H1 (cell line): ENCODE measurements around the gene SYNDIG1.

Experiments used
- CBX8 ChIP-seq: fragments of 300-800, 300-1000 bp; sonication (generic); IDR thresholded peaks from 2 replicates; pipeline ENCODE4 v1.7.1; 2016; ENCODE audit warnings: low read depth, low read length, borderline replicate concordance
- CEBPB ChIP-seq: IDR thresholded peaks from 2 replicates; pipeline ENCODE4 v1.6.1; 2012; ENCODE audit warnings: low read depth, low read length
- CTCF ChIP-seq, 3 experiments: IDR thresholded peaks; 1 replicate in 2 of 3; 2 replicates in 1 of 3; pipeline versions ENCODE4 v1.5.1 to v1.6.1; 2011; ENCODE audit warnings: low read length in 3 of 3, mild to moderate bottlenecking in 3 of 3, inconsistent platforms in 2 of 3, low read depth in 1 of 3, moderate library complexity in 1 of 3; ENCODE audit not compliant: insufficient read depth in 1 of 3; ENCODE audit errors: control extremely low read depth in 1 of 3
- GABPA ChIP-seq: IDR thresholded peaks from 2 replicates; pipeline ENCODE4 v1.6.1; 2011; ENCODE audit warnings: mild to moderate bottlenecking, low read length, moderate library complexity, borderline replicate concordance; ENCODE audit not compliant: insufficient read depth
- GTF2F1 ChIP-seq: IDR thresholded peaks from 2 replicates; pipeline ENCODE4 v1.6.1; 2012; ENCODE audit warnings: low read depth, low read length, improper control_type of control experiment, borderline replicate concordance
- MAX ChIP-seq: IDR thresholded peaks from 2 replicates; pipeline ENCODE4 v1.6.1; 2012; ENCODE audit warnings: inconsistent platforms
- POLR2A ChIP-seq, 2 experiments: IDR thresholded peaks; 1 replicate in 1 of 2; 2 replicates in 1 of 2; pipeline ENCODE4 v1.6.1; 2011; ENCODE audit warnings: low read depth in 2 of 2, low read length in 2 of 2, mild to moderate bottlenecking in 2 of 2; ENCODE audit errors: control extremely low read depth in 1 of 2
- RBBP5 ChIP-seq: IDR thresholded peaks from 2 replicates; pipeline ENCODE4 v1.7.1; 2012; ENCODE audit warnings: low read depth, mild to moderate bottlenecking, inconsistent platforms, low read length, moderate library complexity, borderline replicate concordance
- RFX5 ChIP-seq: IDR thresholded peaks from 2 replicates; pipeline ENCODE4 v1.6.1; 2011; ENCODE audit warnings: low read depth, low read length, improper control_type of control experiment, borderline replicate concordance
- SAP30 ChIP-seq: fragments of 300-600 bp; sonication (generic); IDR thresholded peaks from 2 replicates; pipeline ENCODE4 v1.7.1; 2012; ENCODE audit warnings: low read length, moderate library complexity, mild to moderate bottlenecking, inconsistent platforms; ENCODE audit not compliant: insufficient read depth, insufficient replicate concordance

- TF ChIP-seq RFX5: no peak
- TF ChIP-seq CTCF (IDR thresholded peaks at IDR 0.05; ENCODE audit: control extremely low read depth in 1 of 3, insufficient read depth in 1 of 3, low read depth in 1 of 3, low read length in 3 of 3): no peak
- TF ChIP-seq POLR2A (IDR thresholded peaks at IDR 0.05; ENCODE audit: control extremely low read depth in 1 of 2, low read depth in 2 of 2, low read length in 2 of 2): no peak
- no peak for TF ChIP-seq SAP30
- TF ChIP-seq CEBPB: no peak
- no peak for TF ChIP-seq CBX8
- no peak for TF ChIP-seq GABPA
- no peak for TF ChIP-seq MAX
- TF ChIP-seq RBBP5: no peak
- no peak for TF ChIP-seq GTF2F1
Observed at GRCh38 chr20:24488800-24489175, 19.4 kb downstream of the SYNDIG1 start.
